GM18867 (cell line): ENCODE measurements around the gene PTPRK.

Experiments
- ATAC-seq: cut with Tn5 transposase; IDR thresholded peaks from one replicate; pipeline ENCODE4 v1.9.1; 2021; ENCODE audit warnings: mild to moderate bottlenecking, moderate library complexity; ENCODE audit not compliant: unreplicated experiment

Gene PTPRK

DNA sequence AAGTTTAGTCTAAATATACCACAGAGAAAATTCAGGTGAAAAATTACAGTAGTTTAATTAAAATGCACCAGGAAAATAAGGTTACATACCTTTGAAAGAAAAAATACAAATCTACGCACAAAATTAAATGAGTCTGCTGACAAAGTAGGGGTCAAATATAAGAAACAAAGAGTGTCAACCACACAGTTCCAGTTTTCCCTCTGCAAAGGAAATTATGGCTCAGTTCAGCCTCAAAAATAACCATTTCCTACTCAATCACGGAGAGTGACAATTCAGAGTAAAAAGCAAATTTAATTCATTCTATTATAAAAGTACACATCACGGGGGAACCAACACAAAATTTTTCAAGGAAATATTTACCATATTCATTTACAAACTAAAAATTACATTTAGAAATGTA, 124.8 kb downstream of the PTPRK start:
- ATAC-seq: no peak

DNA sequence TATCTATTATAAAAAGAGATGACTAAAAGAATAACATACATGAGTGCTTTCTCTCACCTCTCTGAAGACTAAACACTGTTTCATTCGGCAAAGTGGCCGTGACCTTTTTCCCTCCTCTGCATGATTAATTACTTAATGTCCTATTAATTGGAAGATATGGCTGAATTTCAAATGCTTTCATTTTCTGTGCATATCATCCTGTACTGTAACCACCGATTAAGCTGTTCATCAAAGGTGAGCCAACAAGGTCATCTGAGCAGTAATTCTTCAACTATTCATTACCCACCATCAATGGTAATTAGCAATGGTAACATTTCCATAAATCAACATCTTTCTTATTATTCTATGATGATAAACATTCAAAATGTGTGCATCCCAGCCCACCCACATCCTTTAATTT, 125.2 kb downstream of the PTPRK start:
- ATAC-seq: no peak

DNA sequence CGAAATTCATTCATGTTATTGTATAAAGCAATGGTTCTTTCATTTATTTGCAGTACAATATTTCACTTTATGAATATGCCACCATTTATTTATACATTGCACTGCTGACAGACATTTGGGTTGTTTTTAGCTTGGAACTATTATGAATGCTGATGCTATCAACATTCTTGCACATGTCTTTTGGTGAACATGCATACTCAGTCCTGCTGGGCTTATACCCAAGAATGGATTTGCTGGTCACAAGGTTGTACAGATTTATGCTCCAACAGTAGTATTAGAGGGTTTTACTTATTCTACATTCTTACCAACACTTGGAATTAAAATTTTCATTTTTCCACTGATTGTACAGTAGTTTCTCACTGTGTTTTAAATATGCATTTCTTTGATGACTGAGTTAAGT, 126.2 kb downstream of the PTPRK start:
- no peak for ATAC-seq

DNA sequence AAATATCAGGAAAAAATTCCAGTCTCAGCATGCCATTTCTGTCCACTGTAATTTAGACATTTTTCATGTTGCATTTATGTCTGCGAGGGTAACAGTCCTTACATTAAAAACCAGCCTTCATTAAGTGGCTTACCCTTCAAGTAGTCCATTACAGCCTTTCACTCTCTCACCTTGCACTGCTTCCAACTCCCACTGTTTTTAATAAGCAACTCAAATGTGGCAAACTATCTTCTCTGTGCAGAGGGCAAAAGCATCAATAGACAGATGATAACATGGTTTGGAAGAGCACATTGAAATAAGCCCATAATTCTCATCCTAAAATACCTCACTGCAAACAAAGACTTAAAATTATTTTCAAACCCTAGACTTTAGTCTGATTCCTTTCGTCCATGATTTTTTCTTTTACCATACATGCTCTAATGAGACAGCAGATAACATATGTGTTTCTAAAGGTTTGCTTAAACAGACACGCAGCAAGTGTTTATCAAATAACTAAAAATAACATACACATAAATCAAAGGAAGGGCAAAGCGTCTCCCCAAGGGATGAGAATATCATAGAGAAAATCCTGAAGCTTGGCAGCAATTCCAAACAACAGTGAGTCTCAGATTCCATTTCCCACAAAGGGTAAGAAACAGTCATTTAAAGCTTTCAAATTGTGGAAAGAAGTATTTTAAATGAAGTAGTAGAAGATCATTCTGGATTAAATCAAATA, 130.4 kb downstream of the PTPRK start:
- ATAC-seq: no peak

DNA sequence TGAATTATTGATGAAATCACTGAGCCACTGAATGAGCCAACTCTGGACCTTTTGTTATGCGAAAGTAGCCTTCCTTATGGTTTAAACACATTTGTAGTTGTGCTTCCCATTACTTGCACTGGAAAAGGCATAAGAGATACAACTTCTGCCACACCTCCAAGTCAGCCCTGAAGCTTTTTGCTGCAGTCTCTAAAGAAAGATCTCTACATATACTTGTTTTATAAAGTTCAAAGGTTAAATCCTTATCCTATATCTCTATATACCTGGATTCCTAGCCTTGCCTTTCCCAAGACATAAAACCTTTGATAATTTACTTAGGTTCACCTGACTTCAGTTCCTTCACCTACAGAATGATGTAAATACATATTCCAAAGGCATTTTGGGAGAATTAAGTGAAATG, 132.0 kb downstream of the PTPRK start:
- ATAC-seq: no peak

DNA sequence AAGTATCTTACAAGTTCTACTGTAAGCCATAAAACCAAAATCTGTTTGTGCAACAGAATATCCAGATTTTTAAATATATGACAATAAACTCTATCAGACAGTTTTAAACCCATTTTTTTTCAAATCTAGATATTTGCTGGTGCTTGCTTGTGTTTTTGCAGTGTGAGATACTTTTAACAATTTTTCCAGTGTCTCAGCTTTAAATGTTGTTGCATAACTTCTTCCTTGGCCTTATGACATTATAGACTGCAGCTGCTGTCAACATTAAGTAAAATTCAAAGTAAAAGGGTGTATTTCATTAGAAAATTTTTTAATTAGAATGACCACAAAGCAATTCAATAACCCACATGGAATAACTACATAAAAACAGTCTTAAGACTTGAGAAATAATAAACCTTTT, 139.5 kb downstream of the PTPRK start:
- no peak for ATAC-seq

DNA sequence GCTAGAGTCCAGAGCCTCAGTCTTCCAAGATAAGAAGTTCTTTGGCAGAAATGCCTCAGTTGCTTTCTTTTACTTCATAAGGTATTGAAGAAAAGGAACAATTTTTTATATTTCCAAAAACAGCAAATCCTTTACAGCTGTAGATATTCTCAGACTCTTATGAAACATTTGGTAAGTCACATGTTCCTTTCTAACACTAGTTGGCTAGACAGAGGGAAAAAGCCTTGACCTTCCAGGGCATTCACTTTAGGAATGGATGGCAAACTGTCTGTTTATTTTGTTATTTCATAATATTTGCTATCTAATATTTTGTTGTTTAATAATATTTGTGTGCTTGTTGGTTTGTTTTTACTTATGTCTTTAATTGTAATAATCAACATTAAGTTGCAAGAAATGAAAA, 140.8 kb downstream of the PTPRK start:
- ATAC-seq: no peak

DNA sequence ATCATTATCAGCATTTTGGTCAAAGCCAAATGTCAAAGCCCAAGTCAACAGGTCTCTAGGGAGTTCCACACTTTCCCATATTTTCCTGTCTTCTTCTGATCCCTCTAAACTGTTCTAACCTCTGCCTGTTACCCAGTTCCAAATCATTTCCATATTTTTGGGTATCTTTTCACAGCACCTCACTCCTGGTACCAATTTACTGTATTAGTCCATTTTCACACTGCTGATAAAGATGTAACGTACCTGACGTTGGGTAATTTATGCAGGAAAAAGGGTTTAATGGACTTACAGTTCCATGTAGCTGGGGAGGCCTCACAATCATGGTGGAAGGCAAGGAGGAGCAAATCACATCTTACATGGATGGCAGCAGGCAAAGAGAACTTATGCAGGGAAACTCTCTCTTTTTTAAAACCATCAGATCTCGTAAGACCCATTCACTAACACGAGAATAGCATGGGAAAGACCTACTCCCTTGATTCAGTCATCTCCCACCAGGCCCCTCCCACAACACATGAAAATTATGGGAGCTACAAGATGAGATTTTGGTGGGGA, 143.4 kb downstream of the PTPRK start:
- no peak for ATAC-seq

DNA sequence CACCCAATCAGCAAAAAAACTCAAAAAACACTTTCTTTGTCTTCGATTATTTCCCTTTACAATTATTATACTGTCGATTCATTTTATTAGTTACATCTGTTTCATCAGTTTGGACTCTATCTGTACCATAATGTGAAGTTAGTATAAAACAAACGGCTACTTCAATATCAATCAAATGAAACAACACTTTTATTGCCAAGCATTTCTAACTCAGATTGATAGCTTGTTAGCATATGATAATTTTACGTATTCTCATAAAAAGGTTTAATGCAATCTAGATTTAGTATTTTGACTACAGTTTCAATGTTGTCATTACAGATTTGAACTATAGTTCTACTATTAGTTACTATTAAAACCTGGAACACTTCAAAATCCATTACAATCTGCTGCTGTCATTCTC, 149.3 kb downstream of the PTPRK start:
- ATAC-seq: no peak

DNA sequence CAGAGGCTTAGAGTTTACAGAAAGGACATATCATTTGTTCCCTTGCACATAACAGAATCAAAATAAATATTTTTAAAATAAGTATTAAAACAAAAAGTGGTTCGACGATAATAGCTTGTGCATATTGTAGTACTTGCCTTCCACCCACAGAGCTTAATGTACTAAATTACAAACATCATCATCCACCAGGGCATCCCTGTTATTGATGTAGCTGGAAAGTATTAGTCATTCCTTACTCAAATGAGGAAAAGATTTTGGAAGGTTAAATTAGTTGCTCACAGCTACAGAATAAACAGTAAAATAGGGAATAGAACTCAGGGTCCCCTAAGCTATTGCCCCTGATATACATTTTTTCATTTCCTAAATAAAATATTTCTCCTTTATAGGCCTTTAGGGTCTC, 150.3 kb downstream of the PTPRK start:
- no peak for ATAC-seq

DNA sequence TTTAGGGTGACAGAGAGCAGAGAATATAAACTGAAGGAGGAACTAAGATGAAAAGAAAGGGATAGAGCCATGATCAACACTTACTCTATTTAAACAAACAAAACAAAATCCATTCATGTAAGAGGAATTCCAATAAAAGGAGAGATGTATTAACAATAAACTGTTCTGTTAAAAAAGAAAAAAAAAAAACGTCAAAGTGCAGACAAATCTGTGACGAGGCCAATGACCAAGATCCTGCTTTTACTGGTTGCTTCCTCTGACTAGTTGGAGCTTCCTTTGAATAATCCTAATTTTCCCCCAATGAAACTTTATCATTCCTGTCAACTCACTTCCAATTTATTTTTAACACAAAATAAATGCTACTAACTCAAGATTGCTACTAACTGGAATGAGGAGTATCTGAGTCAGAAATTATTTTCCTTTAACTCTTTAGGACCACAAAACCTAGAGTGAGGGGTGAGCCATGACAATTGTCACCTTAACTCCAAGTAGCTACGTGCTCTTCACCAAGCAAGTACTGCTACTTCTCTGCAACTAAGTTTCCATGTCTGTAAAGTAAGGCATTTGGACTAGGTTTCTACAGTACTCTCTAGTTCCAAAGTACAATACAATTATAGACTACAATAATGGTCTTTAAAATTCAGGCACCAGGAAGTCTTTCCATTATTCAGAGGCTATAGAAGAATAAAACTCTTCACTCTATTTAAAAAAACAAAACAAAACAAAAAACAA, 152.0 kb downstream of the PTPRK start:
- ATAC-seq: no peak

DNA sequence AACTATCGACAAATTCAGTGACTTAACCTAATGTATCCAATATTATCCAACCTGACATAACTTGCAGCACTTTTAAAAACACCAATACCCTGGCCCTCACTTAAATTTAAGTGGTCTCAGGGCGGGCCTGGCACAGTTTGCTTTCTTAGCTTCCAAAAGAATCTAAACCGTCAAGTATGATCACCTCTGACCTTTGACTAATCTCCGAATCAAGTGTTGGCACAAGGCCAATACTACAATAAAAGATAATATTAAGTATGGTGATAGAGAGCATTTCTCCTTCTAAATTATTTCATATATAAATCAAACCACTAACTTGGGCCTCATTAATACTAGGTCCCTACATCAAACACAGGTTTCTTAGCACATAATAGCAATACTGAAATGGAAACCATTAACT, 153.0 kb downstream of the PTPRK start:
- ATAC-seq: no peak

DNA sequence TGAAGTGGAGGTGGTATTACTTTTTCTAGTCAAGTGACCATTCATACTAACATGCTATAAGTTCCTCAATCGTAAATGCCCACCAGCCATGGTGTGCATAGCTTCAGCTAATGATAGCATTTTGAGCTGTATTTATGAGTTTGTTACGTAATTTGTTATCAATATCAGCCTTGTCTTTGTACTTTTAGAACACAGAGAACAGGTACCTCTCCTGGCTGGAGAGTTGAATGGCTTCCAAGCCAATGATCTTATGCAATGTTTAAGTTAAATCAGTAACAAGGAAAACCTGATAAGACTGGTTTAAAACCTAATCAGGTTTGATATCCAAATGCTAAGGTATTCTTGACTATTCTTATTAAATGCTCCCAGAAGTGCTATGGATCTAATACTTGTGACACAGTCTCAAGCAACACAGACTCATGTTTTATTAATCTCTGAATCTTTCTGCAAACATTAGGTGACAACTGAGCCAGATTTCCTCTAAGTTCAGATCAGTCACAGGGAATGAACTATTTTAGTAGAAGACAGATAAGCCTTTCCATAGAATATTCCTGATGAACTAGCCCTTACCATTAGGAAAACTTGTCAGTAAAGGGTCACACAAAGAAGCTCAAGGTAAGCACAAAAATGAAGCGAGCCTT, 154.8 kb downstream of the PTPRK start:
- ATAC-seq: no peak

DNA sequence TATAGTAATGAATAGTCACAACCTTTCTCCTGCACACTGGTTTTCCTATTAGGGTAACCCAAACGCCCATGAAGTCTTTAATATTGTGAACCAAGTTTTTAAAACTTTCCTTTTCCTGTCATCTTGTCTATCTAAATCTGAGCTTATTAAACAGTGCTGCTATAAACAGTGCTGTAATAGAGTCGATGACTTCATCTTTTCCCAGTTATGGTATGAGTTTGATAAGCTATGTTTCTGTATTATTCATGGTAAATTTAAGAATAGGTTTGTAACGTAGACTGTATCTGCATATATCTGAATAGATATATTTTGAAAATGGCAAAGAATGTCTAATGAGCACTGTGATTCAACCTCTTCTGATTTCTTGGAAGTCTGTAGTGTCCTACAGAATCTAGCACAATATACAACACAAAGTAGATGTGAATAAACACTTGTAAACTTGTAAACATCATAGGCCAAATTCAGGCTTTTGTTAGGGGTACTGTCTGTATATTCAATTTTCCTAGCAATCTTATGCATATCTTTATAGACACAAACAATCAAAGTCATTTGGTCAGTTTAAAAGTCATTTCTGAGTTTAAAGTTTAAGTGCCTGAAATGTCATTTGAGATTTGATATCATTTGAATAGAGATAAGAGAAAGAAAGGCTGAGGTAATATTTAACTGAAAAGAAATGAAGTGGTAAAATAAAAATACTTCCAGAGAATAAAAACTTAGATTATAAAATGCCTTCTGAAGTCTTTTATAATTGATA, 155.5 kb downstream of the PTPRK start:
- ATAC-seq: no peak

DNA sequence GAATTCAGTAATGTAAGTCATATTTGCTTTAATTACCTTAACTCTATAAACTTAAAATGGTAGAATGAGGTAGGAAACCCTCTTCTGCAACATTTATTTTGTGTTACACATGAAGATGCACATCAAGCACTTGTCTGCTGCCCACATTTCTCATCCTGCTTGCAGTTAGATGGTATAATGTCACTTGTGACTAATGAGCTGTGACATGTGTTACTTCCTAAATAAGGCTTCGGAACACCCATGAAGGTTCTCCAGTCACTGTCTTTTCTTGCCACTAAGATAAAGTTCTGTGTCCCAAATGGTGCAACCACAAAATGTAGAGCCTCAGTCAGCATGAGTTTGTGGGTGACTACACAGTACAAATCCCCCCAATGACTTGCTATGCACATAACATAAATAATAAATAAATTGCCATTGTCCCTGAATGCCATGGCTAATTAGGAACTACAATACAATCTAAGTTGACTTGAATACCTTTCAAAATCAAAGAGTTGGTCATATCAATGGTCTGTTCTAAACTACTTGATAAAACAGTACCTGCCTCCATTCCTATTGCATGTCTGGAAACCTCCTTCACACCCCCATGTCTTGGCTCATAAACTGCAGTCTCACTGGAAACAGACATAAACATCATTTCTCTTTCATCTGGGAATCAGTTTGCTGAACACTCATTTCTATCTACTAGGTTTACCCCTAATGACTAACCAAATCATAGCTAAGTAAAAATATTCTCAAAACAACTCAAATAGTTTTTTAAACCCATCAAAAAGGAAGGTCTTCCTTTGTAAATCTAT, 157.2 kb downstream of the PTPRK start:
- no peak for ATAC-seq

DNA sequence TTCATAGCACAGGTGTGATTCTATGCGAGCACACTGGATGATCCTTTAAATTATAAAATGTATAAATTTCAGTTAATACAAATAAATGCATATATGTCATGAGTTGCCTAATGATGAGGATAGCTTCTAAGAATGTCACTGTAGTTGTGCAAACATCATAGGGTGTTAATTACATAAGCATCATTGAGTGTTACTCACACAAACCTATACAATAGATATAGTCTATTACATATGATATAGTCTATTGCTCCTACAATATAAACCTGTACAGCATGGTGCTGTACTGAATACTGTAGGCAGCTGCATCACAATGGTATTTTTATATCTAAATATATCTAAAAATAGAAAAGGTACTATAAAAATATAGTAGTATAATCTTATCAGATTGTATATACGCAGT, 159.0 kb downstream of the PTPRK start:
- no peak for ATAC-seq

DNA sequence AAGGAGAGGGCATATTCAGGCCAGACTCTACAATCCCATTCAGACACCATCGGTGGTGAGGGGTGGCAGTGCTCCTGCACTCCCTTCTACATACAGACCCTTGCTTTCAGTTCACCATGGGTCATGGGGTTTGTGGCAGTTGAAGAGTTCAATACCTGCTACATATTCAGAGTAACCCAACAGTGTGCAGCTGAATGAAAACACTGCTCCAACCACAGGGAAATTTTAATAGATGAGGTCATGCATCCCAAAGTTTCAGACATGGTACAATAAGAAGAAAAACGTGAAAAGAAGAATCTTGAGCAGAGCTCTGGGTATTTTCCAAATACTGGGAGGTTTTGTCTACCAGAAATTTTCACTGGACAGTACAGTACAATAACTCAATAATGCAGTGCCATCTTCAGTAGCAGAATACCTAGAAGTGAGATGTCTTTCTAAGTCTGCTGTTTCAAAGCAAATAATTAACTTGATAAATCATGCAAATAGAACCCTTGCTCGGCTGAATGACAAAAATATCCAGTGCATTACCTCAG, 162.1 kb downstream of the PTPRK start:
- ATAC-seq: no peak

DNA sequence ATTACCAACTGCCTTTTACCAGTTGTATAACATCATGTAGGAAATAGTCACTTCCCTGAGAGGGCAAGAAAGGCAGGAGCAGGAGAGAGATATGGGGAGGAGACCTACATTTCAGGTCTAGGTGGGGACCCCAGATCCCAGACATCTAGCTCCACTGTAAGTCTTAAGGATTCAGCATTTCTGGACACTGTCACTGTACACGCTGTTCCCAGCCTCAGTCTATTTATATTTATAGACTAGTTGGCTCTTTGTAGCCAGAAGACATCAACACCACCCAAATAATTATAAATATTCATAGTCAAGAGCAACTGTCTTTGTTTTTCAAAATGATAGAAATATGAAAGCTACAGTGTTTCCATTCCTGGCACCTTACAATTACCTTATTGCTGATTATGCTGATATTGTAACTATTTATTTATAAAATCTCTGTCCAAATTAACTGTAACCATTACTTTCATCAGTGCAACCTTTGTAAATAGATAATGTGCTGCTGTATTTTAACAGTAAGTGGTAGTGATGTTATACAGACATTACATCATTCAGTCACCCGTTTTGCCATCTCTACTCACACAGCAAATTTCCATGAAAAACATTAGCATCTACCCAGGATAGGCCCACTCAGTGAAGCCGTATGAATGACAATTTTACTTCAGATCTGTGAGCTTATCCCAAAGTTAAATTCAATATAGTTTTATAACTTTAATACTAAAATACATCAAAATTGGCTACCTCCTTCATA, 162.8 kb downstream of the PTPRK start:
- no peak for ATAC-seq

DNA sequence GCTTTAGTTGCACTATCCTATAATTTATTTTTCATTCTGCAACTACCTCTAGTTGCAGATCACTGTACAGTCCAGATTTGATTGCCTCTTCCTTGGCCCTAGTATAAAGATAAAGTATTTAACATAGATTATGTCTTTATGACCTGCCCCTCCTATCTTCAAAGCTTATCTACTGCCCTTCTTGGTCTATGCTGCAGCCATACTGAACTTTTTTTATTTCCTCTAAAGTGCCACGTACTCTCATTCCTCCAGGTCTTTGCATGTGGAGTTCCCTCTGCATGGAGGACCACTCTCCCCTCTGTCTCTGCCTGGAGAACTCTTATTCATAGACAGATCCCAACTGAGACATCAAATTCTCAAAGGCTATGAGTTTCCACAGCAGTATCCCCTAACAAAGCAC, 168.0 kb downstream of the PTPRK start:
- ATAC-seq: no peak

DNA sequence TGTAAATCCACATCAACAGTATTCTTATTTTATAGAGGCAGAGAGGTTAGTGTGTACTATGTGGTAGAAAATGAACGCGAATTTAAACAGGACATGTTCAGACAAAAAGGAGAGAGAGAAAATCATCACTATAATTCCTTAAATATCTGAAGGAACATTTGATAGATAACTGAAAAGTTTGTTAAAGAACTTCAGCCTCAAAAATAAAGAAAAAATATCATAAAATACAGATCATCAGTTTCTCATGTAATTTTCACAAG, 169.2 kb downstream of the PTPRK start:
- ATAC-seq: no peak
